NCI-H2227 (cell line): ENCODE data around the gene SCRN1.

Experiments
- DNase-seq: peaks from one replicate; lab custom pipeline; 2025; ENCODE audit not compliant: unreplicated experiment; lab: John Stamatoyannopoulos, UW

SCRN1 gene

DNA sequence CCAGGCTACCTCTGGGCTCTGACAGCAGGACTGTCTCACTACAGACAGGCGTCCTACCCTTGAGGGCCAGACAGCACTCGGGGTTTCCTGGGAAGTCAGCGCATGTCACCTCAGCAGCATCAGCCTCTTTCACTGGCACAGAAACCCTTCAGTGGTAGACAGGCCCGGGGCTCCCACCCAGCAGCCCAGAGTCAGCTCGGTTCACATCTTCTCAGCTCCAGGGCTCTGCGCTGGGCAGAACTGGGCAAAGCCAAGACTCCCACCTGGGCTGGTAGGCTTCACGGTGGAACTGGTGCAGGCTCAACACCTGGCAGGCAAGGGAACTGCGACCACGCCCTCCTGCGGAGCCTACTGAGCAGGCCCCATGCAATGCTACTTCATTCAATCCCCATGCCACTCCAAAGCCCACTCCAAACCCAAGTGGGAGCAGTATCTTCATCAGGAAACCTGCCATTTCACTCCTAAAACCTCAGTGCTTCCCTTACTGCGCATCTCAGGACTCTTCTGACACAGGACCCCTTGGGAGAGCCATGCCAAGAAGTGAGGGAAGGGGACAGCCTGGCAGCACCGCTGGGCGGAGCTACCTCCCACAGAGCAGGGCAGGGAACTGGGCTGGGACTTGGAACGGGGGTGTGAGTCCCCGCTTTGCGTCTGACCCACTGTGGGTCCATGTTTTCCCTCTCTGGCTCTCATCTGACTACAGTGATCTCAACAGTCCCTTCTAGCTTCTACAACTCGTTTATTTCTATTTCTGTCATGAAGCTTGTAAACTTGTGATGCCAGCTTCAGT, 60.4 kb downstream of the SCRN1 start:
- no peak for DNase-seq

DNA sequence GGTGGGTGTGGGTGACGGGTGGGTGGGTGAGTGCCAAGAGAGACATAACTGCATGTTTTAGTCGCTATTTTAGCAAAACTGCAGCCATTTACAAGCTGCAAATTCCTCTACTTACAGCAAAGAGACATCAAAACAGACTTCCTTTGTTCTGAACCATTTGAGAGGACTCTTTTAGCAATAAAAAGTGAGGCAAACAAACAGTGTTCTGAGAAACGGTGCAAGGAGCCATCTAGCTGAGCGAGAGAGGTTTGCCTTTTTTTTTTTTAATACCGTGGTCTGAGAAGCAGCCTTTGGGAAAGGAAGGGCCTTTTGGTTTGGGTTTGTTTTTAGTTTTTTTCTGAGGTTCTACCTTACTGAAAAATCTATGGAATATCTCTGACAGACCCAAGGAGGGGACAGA, 62.9 kb downstream of the SCRN1 start:
- no peak for DNase-seq

DNA sequence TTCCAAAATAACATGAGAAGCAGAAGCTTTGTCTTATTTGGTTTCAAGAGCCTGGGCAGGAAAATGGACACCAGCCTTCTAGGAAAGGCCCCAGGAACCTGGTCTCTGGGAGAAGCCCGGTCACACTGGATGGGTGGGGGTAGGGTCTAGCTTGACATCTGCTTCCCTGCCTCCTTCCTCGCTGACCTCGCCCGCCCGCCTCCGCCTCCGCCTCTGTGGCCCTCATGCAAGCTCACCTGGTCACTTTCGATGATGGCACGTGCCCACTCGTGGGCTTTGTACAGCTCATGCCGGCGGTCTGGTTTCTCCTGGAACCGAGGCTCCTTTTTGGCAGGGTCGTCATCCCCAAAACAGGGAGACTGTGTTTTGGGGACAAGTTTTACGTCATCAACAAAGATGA, 63.4 kb downstream of the SCRN1 start:
- DNase-seq: no peak

DNA sequence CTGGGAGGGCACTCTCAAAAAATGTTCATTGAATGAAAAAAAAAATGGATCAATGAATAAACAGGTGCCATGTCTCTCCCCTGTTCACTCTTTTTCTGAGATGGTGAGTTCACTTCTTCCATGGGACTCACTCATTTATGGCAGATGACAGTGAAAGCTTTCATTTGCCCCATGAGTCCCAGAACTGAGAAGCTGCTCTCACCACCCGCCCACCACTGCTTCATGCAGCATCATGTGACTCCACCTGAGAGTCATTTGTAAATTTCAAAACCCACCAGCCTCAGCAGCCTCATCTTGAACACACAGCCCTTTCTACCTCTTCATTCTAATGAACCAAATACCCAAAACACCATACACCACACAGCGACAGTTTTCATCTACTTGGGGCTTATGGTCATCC, 64.9 kb downstream of the SCRN1 start:
- DNase-seq: no peak

DNA sequence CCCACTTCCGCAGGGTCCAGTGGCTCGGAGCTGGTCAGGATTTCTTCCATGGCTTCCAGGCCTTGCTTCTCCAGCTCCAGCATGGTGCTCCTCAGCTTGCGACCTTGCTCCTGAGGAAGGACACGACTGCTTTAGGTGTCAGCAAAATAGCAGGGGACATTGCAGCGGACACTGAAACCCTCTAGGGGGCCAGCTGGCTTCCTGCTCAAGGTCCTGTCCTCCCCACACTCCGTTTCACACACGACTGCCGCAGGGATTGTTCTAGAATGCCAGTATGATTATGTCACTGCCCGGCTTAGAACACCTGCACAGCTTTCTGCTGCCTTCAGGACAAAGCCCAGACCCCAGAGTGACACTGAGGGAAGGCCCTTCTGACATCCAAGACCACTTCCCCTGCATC, 65.6 kb downstream of the SCRN1 start:
- DNase-seq: no peak

DNA sequence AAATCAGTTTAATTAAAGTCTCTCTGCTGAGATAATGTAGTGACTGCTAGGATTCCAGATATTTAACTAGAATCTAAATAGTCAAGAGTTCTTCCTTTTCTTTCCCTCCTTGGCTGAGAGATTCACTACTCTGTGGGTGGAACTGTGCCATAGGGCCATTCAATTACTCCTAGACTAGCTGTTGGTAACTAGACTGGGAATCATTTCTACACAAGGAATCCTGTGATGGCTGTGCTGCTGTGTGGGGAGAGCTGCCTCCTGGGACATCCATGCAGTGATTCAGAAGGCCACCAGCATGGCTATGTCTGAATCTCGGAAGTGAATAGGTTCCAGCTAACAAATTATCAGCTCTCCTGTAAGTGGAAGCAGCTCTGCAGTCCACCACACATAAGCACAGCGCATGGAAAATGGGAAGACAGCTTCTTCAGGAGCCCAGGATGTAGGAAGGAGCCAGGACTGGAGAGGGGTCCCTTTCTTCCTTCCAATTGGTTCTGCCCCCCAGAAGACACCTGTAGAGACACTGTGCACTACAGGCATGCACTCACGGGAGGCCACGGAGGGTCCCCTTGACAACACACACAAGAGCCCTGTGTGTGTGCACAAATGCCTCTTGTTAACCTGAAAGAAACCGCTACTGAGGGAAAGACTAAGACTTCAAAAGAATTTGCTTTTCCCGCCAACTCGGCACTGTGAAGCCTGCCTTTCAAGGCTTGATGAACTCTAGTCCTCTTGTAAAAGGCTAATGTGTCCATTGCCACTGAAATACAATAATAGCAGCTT, 66.5 kb downstream of the SCRN1 start:
- DNase-seq: no peak

DNA sequence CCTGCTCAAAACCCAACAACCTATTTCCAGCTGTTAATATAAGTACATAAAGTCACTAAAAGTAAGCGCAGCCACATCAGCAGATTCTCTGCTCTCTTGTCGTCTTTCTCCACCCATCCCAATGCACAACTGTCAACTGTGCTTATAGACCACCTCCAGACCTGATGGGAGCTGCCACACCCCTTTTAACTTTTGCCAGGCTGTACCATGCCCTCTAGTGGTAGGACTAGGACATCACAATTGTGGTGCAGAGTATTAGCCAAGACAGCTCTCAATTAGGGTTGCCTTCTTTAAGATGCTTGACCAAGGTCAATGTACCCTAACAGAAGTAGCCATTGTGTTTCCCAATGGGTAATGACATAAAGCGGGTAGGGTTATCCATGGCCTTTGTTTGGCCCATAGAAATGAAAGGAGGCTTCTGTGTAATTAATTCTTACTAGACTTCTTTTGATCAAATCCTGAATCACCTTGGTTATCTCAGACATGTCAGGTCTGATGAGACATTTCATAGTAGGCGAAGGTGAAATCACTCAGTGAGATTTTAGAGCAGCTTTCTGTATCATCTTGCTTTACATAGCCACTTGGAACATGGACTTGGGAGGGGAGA, 68.1 kb downstream of the SCRN1 start:
- DNase-seq: peak; percentile 79

DNA sequence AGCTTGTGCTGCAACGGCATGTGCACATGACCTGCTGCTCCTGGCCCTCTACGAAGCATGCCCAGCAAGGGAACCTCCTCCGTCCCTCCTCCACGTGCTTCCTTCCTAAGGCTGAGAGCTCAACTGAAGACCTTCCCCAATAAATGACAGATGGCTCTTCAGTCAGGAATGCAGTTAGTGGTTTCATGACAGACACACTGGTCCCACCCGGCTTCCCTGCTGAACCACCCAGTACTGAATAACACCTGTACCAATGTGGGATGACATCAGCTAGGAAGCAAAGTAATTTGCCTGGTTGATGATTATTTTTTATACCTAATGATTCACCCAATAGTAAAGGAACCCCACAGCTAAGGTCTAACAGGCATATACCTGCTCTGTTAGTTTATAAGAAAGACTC, 69.1 kb downstream of the SCRN1 start:
- no peak for DNase-seq

DNA sequence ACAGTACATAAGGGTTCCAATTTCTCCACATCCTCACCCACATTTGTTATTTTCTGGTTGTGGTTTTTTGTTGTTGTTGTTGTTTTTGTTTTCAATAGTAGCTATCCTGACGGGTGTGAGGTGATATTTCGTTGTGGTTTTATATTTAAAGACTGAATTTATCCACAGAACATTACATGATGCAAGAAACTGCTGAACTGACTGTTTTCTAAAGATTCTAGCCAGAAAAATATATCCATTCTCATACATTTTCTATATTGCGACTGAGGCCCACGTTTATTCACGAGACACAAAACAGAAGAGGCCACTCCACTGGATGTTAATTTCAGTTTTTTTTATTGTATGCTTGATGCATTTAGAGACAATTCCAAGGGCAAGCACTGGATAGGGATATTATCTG, 69.8 kb downstream of the SCRN1 start:
- no peak for DNase-seq

DNA sequence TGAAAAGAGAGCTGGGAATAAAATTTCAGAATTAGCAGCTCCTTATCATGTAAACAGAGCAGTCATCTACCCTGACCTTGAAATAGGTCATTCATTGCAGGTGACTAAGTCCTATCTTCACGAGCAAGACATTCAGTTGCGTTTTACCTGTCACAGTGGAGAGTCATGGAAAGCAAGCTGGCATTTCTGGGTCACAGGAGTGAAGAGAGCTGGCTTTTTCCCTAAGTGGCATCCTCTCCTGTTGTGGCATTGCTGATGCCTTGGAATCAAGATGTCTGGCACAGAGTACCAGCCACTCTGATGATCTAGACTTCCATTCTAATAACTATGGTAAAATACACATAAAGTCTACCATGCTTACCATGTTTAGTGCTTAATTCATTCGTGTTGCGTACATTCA, 70.8 kb downstream of the SCRN1 start:
- no peak for DNase-seq

DNA sequence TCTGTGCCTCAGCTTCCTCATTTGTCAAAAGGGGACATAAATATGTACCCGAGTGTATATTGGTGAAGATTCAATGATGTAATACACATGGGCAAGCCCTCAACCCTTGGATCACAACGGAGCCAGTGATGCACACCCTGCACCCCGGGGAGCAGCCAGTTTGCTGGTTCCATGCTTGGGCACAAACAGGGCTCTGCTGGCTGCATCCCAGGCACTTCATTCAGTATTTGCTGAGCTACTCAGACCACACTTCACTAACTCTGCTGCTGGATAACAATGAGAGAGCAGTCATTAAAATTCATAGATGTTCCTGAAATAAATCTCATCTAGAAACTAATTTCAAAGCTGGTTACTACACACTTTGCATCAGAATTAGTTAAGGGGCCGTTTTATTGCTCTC, 72.0 kb downstream of the SCRN1 start:
- no peak for DNase-seq

DNA sequence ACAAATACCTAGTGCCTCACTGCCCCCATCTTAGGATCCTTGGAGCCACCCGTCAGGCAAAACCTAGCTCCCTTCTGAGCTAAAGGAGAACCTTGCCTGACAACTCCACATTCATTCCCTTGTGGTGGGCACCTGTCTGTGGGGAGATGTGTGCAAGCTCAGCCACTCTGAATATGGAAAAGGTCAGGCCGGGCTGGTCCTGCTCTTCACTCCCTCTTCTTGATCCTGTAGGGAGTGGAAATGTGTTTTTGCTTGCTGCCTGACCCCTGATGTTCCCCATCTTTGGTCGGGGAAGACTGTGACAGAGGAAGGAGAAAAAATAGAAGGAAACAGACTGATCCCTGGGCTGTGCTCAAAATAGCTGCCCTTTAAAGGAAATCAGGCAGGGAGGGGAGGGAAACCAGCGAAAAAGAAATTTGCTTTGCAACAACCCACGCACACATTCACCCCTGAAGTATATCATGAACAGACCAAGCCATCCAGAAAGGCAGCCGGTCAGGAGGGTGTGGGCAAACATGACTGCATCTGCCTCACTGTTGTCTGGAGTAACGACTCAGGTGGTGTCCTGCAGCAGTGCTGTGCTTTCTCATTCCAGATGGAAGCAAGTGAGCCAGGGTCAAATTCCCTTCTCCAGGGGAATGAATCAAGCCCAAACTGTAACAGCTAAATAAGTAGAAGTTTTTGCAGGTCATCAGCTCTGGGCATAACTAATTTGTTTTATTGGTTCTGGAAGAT, 74.0 kb downstream of the SCRN1 start:
- DNase-seq: no peak

DNA sequence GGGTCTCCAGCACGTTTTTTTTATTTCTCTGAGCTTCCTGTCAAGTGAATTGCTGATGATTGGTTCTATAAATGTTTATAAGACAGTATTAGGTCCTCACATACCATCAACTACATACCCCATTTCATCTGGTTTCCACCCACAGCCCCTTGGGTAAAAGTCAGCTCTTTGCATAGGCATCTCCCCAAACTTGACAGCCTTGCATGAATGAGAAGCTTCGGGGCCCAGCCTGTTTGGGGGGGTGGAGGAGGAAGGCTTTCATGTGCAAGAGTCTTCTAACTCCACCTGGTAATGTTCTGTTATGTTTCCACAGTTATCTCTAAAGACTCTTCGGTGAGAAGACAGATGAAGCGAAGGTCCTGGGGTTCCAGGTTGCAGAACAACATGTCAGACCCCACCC, 75.4 kb downstream of the SCRN1 start:
- no peak for DNase-seq

DNA sequence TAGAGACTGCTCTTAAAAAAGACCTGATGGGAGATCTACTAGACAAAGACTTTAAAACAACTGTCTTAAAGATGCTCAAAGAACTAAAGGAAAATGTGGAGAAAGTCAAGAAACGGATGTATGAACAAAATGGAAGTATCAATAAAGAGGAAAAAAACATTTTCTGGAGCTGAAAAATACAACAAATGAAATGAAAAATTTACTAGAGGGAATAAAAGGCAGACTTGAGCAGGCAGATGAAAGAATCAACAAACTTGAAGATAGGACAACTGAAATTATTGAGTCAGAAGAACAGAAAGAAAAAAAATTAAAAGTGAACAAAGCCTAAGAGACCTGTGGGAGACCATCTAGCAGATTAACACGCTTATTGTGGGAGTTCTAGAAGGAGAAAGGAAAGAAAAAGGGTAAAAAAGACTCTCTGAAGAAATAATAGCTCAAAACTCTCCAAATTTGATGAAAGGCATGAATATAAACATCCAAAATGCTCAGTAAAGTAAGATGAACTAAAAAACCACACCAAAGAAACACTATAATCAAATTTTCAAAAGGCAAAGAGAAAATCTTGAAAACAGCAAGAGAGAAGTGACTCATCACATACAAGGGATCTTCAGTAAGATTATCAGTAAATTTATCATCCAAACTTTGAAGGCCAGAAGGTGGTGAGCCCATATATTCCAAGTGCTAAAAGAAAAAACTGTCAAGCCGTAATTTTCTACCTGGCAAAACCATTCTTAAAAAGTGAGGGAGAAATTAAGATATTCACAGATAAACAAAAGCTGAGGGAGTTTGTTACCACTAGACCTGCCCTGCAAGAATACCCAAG, 83.2 kb downstream of the SCRN1 start:
- DNase-seq: peak; percentile 8

DNA sequence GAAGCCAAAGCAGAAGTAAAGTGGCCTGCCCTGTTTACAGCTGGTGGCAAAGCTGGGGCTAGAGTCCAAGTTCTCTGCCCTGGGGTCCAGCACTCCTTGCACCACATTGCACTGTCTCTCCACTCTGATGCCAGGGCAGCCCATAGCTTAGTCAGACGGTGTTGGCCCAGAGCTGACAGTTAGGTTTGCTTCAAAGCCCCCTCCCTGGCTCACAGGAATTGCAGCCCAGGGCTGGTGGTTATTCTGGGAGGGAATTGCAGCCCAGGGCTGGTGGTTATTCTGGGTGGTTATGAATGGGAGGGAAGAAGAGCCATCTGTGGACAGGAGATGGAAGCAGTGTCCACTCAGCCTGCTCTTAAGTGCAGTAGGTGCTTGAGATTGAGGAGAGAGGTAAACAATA, 88.9 kb downstream of the SCRN1 start:
- DNase-seq: no peak

DNA sequence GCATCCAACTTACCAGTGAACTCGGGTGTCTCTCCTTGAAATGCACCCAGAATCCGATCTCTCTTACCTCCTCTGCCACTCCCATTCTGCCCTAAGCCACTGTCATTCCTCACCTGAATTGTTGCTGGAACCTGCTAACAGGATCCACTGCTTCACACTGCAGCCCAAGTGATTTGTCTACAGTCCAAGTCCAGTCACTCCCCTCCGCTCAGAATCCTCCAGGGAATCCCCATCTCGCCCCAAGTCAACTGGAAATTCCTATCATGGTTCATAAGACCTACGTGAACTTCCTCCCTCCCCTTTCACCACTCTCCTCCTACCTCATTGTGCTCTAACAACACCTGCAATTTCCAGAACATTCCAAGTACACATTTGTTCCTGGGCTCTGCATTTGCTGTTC, 91.3 kb downstream of the SCRN1 start:
- no peak for DNase-seq

DNA sequence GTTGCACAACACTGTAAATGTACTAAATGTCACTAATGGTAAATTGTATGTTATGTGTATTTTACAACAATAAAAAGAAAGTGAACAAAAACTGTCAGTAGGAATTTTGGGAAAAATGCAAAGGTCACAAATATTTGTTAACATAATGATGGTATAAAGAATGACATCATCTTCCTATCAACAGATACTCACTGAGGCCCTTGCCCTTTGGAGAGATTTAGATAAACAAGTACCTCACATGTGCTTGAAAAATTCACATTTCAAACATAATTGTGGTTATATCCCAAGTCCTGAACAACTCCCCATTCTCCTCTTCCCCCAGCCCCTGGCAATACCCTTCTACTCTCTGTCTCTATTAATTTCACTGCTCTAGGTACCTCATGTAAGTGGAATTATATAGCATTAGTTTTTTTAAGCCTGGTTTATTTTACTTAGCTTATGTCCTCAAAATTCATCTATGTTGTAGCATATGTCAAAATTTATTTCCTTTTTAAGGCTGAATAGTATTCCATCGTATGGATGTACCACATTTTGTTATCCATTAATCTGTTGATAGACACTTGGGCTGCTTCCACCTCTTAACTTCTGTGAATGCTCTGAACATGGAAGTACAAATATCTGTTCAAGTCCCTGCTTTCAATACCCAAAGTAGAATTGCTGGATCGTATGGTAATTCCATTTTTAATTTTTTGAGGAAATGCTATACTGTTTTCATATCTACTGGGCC, 92.8 kb downstream of the SCRN1 start:
- no peak for DNase-seq

DNA sequence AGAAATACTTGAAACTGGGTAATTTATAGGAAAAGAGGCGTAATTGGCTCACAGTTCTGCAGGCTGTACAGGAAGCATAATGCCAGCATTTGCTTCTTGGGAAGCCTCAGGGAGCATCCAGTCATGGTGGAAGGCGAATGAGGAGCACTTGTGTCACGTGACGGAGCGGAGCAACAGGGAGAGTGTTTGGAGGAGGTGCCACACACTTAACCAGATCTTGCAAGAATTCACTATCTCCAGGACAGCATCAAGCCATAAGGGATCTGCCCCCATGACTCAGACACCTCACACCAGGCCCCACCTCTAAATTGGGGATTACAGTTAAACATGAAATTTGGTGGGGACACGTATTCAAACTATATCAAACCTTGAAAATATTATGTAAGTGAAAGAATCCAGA, 94.0 kb downstream of the SCRN1 start:
- no peak for DNase-seq

DNA sequence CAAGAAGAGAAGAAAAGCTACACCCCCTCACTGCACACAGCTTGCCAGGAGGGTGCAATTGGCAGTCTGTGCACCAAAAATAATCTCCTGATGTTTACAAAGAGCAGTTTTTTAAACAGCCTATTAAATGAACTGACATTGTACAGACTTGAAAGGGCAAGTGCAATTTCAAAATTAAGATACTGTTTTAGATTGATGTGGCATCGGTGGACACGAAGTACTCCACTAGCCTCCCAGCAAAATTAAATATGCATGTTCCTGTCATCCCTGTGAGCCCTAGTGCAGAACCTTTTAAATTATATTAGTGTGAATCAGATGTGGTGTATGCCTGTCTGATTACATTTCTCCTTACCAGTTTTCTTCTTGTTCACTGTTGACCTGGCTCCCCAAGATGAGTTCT, 95.3 kb downstream of the SCRN1 start:
- DNase-seq: no peak

DNA sequence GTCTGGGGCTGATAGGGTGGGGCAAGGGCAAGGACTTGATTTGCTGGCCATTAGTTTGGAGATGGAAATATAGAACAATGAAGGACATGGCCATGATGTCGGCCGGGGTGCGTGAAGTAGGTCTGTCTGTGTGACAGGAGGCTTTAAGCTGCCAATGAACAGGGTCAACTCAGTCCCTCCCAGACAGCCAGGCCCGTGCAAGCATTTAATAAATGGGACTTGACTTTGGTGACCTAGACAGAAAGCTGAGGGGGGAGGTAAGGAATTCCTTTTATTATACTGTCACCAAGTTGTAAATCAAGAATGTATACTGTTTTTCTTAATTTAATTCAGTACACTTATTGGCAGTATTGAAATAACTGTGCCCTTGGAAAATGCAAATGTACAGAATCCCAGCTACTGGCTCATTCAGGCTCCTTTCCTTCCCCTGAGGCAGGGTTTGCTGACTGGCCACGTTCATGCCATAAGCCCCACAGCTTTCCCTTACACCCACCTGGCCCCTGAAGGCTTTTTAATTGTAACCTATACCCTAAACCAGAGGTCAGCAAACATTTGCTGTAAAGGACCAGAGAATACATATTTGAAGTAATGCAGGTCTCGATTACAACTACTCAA, 96.1 kb downstream of the SCRN1 start:
- no peak for DNase-seq
